Measurements from ENCODE around the gene CADPS2.

The CADPS2 gene

GRCh38 chr7:122584676-122585251 is 301.5 kb downstream of the CADPS2 start:
- no peak for DNase-seq

- no peak for DNase-seq
Measured at GRCh38 chr7:122578350-122578749, 307.9 kb downstream of the CADPS2 start.

GRCh38 chr7:122577449-122578003 is 308.7 kb downstream of the CADPS2 start:
- no peak for DNase-seq

- no peak for DNase-seq
Measured at GRCh38 chr7:122572706-122573105, 313.6 kb downstream of the CADPS2 start.

GRCh38 chr7:122561326-122561725 is 324.9 kb downstream of the CADPS2 start:
- no peak for DNase-seq

GRCh38 chr7:122556873-122557542 is 329.3 kb downstream of the CADPS2 start:
- no peak for DNase-seq

- no peak for DNase-seq
Measured at GRCh38 chr7:122556219-122556618, 330.0 kb downstream of the CADPS2 start.

- no peak for DNase-seq
Measured at GRCh38 chr7:122553761-122554160, 332.5 kb downstream of the CADPS2 start.

- no peak for DNase-seq
Measured at GRCh38 chr7:122552769-122553168, 333.5 kb downstream of the CADPS2 start.

- DNase-seq, result no peak
Measured at GRCh38 chr7:122550545-122550944, 335.7 kb downstream of the CADPS2 start.

- no peak for DNase-seq
Measured at GRCh38 chr7:122549578-122549977, 336.7 kb downstream of the CADPS2 start.

GRCh38 chr7:122546496-122546895 is 339.8 kb downstream of the CADPS2 start:
- DNase-seq, result no peak

GRCh38 chr7:122544463-122544862 is 341.8 kb downstream of the CADPS2 start:
- no peak for DNase-seq

- no peak for DNase-seq
Measured at GRCh38 chr7:122543891-122544290, 342.4 kb downstream of the CADPS2 start.

GRCh38 chr7:122543166-122543565 is 343.1 kb downstream of the CADPS2 start:
- DNase-seq, result no peak

GRCh38 chr7:122535086-122535485 is 351.2 kb downstream of the CADPS2 start:
- DNase-seq, result no peak

GRCh38 chr7:122532406-122533269 is 353.6 kb downstream of the CADPS2 start:
- DNase-seq, result no peak

- no peak for DNase-seq
Measured at GRCh38 chr7:122528879-122529481, 357.3 kb downstream of the CADPS2 start.

GRCh38 chr7:122525355-122525754 is 360.9 kb downstream of the CADPS2 start:
- DNase-seq, result no peak

GRCh38 chr7:122521767-122522166 is 364.5 kb downstream of the CADPS2 start:
- no peak for DNase-seq

GRCh38 chr7:122520971-122521555 is 365.2 kb downstream of the CADPS2 start:
- DNase-seq, result no peak

GRCh38 chr7:122518488-122518887 is 367.8 kb downstream of the CADPS2 start:
- DNase-seq, result no peak

GRCh38 chr7:122517576-122517975 is 368.7 kb downstream of the CADPS2 start:
- DNase-seq, result no peak

All from activated T-cell treated with anti-CD3 and anti-CD28 coated beads for 4 hours (primary cell).